ENCODE measurements around the gene LIN28B. TPM values are rescaled to one million over a fixed set of nuclear protein-coding genes. Genes with fewer than 3 reads are reported as not detected.

The LIN28B gene
- polyA plus RNA-seq, 2 of the 4 experiments (the other 2 are of a cell fraction) = 3.6 to 7.2 TPM

GRCh38 chr6:105069821-105070445, 113.0 kb downstream of the LIN28B start:
- H3K4me2 ChIP-seq = peak overlapping the region; percentile 20; the same call in 1 of the 3 replicates
- POLR2A ChIA-PET = no interaction called here

GRCh38 chr6:105072798-105073199, 115.9 kb downstream of the LIN28B start:
- CTCF ChIA-PET = no interaction called here
- POLR2A ChIA-PET = no interaction called here

More at GRCh38 chr6:105069821-105070445, 113.0 kb downstream of the LIN28B start:
- WGBS (ENCODE audit: missing lambda C conversion rate) = 91% methylated on average over 1 of the region's 1 CpG
- CTCF ChIA-PET = interaction anchor here (0.6 to 3.8 kb wide), 3 partner anchors 9 to 173 kb away, joined by 3 to 16 read pairs (median 4); no protein-coding TSS in a partner anchor
- H3K4me3 ChIP-seq = no peak overlapping the region
- no peak overlapping the region for H3K27ac ChIP-seq
- DNase-seq (ENCODE audit: low read depth in 1 of 2, low spot score in 1 of 2) (no peak), ATAC-seq (peak in 1 of 2 experiments; percentile 20; a peak in 1 of 6 replicates), FAIRE-seq (no peak)
- no peaks in the 10 kb centered on the region for H3K9me3 ChIP-seq
- peaks cover 58% of the 10 kb centered on the region for H3K4me1 ChIP-seq
- no peak for TF ChIP-seq NFE2L2 (conservative IDR thresholded peaks at IDR 0.05; ENCODE audit: low read length)
- no peak for TF ChIP-seq JUNB (IDR thresholded peaks at IDR 0.05)
- no peak for TF ChIP-seq CBX8 (IDR thresholded peaks at IDR 0.05)
- no peak for TF ChIP-seq USF2 (IDR thresholded peaks at IDR 0.05)
- TF ChIP-seq ESRRA (IDR thresholded peaks at IDR 0.05; ENCODE audit: borderline replicate concordance, low read length) = no peak
- TF ChIP-seq JUN (IDR thresholded peaks at IDR 0.05) = no peak
- TF ChIP-seq SREBF2 (IDR thresholded peaks at IDR 0.05) = no peak
- TF ChIP-seq CHD2 (IDR thresholded peaks at IDR 0.05; ENCODE audit: low read length, partially characterized antibody) = no peak
- TF ChIP-seq, protein P1, sequence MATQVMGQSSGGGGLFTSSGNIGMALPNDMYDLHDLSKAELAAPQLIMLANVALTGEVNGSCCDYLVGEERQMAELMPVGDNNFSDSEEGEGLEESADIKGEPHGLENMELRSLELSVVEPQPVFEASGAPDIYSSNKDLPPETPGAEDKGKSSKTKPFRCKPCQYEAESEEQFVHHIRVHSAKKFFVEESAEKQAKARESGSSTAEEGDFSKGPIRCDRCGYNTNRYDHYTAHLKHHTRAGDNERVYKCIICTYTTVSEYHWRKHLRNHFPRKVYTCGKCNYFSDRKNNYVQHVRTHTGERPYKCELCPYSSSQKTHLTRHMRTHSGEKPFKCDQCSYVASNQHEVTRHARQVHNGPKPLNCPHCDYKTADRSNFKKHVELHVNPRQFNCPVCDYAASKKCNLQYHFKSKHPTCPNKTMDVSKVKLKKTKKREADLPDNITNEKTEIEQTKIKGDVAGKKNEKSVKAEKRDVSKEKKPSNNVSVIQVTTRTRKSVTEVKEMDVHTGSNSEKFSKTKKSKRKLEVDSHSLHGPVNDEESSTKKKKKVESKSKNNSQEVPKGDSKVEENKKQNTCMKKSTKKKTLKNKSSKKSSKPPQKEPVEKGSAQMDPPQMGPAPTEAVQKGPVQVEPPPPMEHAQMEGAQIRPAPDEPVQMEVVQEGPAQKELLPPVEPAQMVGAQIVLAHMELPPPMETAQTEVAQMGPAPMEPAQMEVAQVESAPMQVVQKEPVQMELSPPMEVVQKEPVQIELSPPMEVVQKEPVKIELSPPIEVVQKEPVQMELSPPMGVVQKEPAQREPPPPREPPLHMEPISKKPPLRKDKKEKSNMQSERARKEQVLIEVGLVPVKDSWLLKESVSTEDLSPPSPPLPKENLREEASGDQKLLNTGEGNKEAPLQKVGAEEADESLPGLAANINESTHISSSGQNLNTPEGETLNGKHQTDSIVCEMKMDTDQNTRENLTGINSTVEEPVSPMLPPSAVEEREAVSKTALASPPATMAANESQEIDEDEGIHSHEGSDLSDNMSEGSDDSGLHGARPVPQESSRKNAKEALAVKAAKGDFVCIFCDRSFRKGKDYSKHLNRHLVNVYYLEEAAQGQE (IDR thresholded peaks at IDR 0.05) = no peak
- no peak for TF ChIP-seq ZNF302 (CRISPR knock-in tag; IDR thresholded peaks at IDR 0.05)
- no peak for TF ChIP-seq MAFK (IDR thresholded peaks at IDR 0.05; ENCODE audit: partially characterized antibody)
- no peak for TF ChIP-seq EHF (CRISPR knock-in tag; IDR thresholded peaks at IDR 0.05)
- no peak for TF ChIP-seq FOXS1 (CRISPR knock-in tag; IDR thresholded peaks at IDR 0.05)
- TF ChIP-seq HOXA7 (CRISPR knock-in tag; IDR thresholded peaks at IDR 0.05) = no peak
- TF ChIP-seq, protein P2, sequence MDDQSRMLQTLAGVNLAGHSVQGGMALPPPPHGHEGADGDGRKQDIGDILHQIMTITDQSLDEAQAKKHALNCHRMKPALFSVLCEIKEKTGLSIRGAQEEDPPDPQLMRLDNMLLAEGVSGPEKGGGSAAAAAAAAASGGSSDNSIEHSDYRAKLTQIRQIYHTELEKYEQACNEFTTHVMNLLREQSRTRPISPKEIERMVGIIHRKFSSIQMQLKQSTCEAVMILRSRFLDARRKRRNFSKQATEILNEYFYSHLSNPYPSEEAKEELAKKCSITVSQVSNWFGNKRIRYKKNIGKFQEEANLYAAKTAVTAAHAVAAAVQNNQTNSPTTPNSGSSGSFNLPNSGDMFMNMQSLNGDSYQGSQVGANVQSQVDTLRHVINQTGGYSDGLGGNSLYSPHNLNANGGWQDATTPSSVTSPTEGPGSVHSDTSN (IDR thresholded peaks at IDR 0.05) = no peak
- TF ChIP-seq GATA3 (IDR thresholded peaks at IDR 0.05; ENCODE audit: borderline replicate concordance) = no peak
- no peak for TF ChIP-seq KDM1A (IDR thresholded peaks at IDR 0.05; ENCODE audit: low read depth)

More at GRCh38 chr6:105072798-105073199, 115.9 kb downstream of the LIN28B start:
- FAIRE-seq = no peak
- H3K9me3 ChIP-seq = no peaks in the 10 kb centered on the region
- peak; percentile 30 to 86; a peak in 4 of 6 replicates for ATAC-seq
- no peak overlapping the region for H3K4me3 ChIP-seq
- peaks cover 62% of the 10 kb centered on the region for H3K4me1 ChIP-seq
- TF ChIP-seq EHMT2 (IDR thresholded peaks at IDR 0.05; ENCODE audit: low read depth) (no peak), ZC3H11A (IDR thresholded peaks at IDR 0.05) (no peak), NPAS2 (CRISPR knock-in tag; IDR thresholded peaks at IDR 0.05; ENCODE audit: borderline replicate concordance) (no peak), NFE2L2 (conservative IDR thresholded peaks at IDR 0.05; ENCODE audit: low read length) (no peak), RAD21 (conservative IDR thresholded peaks at IDR 0.05 in 1 of 2, IDR thresholded peaks at IDR 0.05 in 1 of 2) (no peak), CEBPB (IDR thresholded peaks at IDR 0.05) (peak in 1 of 2 experiments; percentile 68; a peak in 2 of 4 replicates), RNF2 (IDR thresholded peaks at IDR 0.05; ENCODE audit: borderline replicate concordance, low read depth) (no peak), FOSL2 (IDR thresholded peaks at IDR 0.05) (no peak), FOSL2 (CRISPR knock-in tag; IDR thresholded peaks at IDR 0.05) (peak; percentile 82), BCL3 (IDR thresholded peaks at IDR 0.05) (no peak)
- TF ChIP-seq, protein P3, sequence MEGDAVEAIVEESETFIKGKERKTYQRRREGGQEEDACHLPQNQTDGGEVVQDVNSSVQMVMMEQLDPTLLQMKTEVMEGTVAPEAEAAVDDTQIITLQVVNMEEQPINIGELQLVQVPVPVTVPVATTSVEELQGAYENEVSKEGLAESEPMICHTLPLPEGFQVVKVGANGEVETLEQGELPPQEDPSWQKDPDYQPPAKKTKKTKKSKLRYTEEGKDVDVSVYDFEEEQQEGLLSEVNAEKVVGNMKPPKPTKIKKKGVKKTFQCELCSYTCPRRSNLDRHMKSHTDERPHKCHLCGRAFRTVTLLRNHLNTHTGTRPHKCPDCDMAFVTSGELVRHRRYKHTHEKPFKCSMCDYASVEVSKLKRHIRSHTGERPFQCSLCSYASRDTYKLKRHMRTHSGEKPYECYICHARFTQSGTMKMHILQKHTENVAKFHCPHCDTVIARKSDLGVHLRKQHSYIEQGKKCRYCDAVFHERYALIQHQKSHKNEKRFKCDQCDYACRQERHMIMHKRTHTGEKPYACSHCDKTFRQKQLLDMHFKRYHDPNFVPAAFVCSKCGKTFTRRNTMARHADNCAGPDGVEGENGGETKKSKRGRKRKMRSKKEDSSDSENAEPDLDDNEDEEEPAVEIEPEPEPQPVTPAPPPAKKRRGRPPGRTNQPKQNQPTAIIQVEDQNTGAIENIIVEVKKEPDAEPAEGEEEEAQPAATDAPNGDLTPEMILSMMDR (IDR thresholded peaks at IDR 0.05) = no peak
- H3K4me2 ChIP-seq = peak overlapping the region; percentile 73
- peak overlapping the region; percentile 49 to 61; a peak in 4 of 6 replicates for H3K27ac ChIP-seq
- peak; percentile 17 to 55 for DNase-seq (ENCODE audit: low read depth in 1 of 2, low spot score in 1 of 2)
